WERI-Rb-1 (cell line): ENCODE data around the gene OGDH.

Experiments used
- DNase-seq: peaks from one replicate; pipeline ENCODE4 v3.0.0-alpha.2; 2020
- H3K27ac ChIP-seq: fragments of 250-450 bp; sonication (Bioruptor Pico); 2 replicates; pipeline ENCODE4 v1.5.1; 2020; ENCODE audit warnings: mild to moderate bottlenecking, moderate library complexity
- H3K27me3 ChIP-seq: fragments of 250-450 bp; sonication (Bioruptor Pico); 2 replicates; pipeline ENCODE4 v1.5.1; 2021; ENCODE audit warnings: mild to moderate bottlenecking, low read depth, moderate library complexity; ENCODE audit not compliant: insufficient read depth, severe bottlenecking
- H3K36me3 ChIP-seq: fragments of 250-450 bp; sonication (Bioruptor Pico); 2 replicates; pipeline ENCODE4 v1.5.1; 2020; ENCODE audit warnings: mild to moderate bottlenecking, moderate library complexity
- H3K4me3 ChIP-seq: 2 replicates; pipeline ENCODE4 v1.5.1; 2011; ENCODE audit warnings: low read depth, mild to moderate bottlenecking, control low read depth, low read length
- H3K9me3 ChIP-seq: fragments of 250-450 bp; sonication (Bioruptor Pico); 2 replicates; pipeline ENCODE4 v1.5.1; 2021; ENCODE audit warnings: mild to moderate bottlenecking, moderate library complexity; ENCODE audit not compliant: severe bottlenecking
- TF ChIP-seq, protein P1 (sequence below): IDR thresholded peaks from 2 replicates; pipeline ENCODE4 v1.5.1; 2011; ENCODE audit warnings: low read depth, mild to moderate bottlenecking, control low read depth, inconsistent platforms, low read length

The OGDH gene

GRCh38 chr7:44632196-44632595, 25.8 kb downstream of the OGDH start:
- H3K4me3 ChIP-seq = no peak overlapping the region
- DNase-seq = no peak
- H3K9me3 ChIP-seq = no peaks in the 10 kb centered on the region
- H3K27me3 ChIP-seq = no peaks in the 10 kb centered on the region
- H3K36me3 ChIP-seq = peaks cover 11% of the 10 kb centered on the region
- TF ChIP-seq, protein P1, sequence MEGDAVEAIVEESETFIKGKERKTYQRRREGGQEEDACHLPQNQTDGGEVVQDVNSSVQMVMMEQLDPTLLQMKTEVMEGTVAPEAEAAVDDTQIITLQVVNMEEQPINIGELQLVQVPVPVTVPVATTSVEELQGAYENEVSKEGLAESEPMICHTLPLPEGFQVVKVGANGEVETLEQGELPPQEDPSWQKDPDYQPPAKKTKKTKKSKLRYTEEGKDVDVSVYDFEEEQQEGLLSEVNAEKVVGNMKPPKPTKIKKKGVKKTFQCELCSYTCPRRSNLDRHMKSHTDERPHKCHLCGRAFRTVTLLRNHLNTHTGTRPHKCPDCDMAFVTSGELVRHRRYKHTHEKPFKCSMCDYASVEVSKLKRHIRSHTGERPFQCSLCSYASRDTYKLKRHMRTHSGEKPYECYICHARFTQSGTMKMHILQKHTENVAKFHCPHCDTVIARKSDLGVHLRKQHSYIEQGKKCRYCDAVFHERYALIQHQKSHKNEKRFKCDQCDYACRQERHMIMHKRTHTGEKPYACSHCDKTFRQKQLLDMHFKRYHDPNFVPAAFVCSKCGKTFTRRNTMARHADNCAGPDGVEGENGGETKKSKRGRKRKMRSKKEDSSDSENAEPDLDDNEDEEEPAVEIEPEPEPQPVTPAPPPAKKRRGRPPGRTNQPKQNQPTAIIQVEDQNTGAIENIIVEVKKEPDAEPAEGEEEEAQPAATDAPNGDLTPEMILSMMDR = no peak
- no peak overlapping the region for H3K27ac ChIP-seq

- H3K27ac ChIP-seq = no peak overlapping the region
These were observed 27.1 kb downstream of the OGDH start for GRCh38 chr7:44633254-44634186.

DNA sequence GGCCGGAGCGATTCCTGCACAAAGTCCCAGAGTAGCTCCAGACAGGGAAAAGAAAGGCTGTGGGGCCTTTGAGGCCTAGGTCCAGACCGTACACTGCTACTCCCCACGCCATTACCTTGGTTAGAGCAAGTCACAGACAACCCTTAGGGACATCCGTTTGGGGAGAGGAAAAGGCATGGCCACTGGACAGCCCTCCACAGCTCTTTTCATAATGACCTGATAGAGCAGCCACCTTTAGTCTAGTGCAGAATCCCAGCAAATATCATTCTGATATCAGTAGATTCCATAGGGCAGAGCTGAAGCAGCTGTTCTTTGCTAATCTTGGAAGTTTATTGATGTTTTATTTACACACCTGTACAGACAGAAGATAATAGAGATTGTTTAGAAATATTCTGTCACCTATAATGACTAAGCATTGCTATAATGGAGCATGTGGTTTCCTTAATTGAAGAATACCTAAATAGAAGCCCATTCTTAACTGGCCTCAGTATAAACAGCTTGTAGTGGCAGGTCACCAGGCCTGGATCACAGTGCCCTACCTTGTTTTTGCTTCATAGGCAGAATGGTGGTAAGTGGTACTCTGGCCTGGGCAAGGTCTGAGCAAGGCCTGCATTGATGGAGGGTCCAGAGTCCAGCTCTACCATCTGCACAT, 27.9 kb downstream of the OGDH start:
- Histone ChIP-seq H3K9me3 (no peaks in the 10 kb centered on the region), H3K4me3 (no peak overlapping the region), H3K27ac (no peak overlapping the region), H3K36me3 (no peaks in the 10 kb centered on the region), H3K27me3 (no peaks in the 10 kb centered on the region)
- TF ChIP-seq, protein P1 = no peak
- no peak for DNase-seq

More at GRCh38 chr7:44633254-44634186, 27.1 kb downstream of the OGDH start:
- TF ChIP-seq, protein P1 = no peak
- Histone ChIP-seq H3K27me3 (no peaks in the 10 kb centered on the region), H3K36me3 (peaks cover 6% of the 10 kb centered on the region), H3K4me3 (no peak overlapping the region), H3K9me3 (no peaks in the 10 kb centered on the region)
- no peak for DNase-seq

DNA sequence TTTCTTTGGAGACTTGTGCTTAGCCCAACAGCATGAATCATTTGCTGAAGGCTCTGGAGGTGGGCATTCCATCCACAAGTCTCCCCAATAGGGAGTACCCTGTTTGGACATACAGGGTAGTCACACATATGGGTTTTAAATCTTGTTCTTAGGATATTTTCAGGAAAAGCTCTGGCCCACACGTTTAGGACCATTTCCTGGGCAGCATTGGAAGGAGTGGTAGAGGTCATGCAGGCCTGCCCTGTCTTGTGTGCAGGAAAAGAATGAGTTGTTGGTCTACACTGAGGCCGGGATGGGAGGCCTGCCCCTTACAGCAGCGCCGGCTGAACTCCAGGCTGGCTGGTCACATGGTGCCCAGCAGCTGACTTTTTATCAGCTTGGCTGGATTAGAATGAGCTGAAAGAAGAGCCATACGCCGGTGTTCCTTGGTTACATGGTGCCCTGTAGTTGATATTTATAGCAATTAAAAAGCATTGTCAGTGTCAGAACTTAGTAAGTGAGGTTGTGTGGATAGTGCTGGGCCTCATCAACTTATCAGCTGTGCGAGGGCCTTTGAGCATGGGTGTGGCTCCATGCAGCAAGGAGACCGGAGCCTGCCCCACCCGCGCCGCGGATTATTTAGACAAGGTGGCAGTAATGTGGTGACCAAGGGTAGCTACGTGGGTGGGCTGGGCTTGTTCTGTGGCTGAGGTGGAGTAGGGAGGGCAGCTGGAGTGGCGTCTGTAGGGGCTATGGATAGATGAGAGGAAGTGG, 28.6 kb downstream of the OGDH start:
- no peaks in the 10 kb centered on the region for H3K9me3 ChIP-seq
- TF ChIP-seq, protein P1 = no peak
- no peaks in the 10 kb centered on the region for H3K27me3 ChIP-seq
- H3K36me3 ChIP-seq = no peaks in the 10 kb centered on the region
- H3K27ac ChIP-seq = no peak overlapping the region
- H3K4me3 ChIP-seq = no peak overlapping the region
- DNase-seq = peak; percentile 33

DNA sequence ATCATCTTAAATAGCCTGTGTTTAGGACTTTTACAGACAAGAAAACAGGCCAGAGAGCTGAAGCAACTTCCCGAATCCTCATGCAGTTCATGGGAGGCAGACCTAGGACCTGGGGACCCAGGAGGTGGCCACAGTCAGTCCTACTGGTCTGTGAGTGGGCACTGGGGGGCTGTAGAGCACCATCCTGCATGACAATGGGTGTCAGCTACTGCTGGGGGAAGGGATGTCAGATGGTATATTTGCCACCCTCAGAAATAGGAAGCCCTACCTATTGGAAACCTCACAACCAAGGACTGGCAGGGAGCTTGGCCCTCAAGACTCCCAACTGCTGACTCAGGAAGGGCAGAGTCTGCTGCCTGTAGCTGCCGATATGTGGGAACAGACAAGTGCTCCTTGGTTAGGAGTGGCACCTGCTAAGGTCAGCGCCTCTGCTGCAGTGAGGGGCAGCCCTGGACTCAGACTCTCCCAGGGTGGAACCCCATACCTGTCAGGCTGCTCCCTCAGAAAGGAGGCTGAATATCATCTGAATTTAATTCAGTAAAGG, 29.7 kb downstream of the OGDH start:
- TF ChIP-seq, protein P1 = no peak
- H3K27ac ChIP-seq = no peak overlapping the region
- no peaks in the 10 kb centered on the region for H3K27me3 ChIP-seq
- no peak for DNase-seq
- no peaks in the 10 kb centered on the region for H3K9me3 ChIP-seq
- no peak overlapping the region for H3K4me3 ChIP-seq
- H3K36me3 ChIP-seq = no peaks in the 10 kb centered on the region
